ENCODE measurements around the gene MAP2K5. TPM values are rescaled to one million over a fixed set of nuclear protein-coding genes. Genes with fewer than 3 reads are reported as not detected.

Gene MAP2K5
- total RNA-seq, 2 experiments from 2014 or later, result 16.9 to 17.4 TPM

DNA sequence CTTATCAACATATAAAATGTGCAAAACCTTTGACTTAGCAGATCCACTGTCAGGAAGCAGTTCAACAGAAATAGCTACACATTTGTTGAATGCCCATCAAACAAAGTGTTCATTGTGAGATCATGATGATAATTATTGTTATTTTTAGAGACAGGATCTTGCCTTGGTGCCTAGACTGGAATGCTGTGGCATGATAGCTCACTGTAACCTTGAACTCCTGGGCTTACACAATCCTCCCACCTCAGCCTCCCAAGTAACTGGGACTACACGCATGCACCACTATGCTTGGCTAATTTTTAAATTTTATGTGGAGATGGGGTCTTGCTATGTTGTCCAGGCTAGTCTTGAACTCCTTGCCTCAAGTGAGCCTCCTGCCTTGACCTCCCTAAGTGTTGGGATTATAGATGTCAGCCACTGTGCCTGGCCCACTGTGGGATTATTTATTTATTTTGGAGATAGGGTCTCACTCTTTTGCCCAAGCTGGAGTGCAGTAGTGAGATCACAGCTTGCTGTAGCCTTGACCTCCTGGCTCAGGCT lies 8.8 kb downstream of the MAP2K5 start:
- POLR2A ChIA-PET, result no interaction called here
- CTCF ChIA-PET, result no interaction called here
- Mint-ChIP-seq H3K27me3 (no peaks in the 10 kb centered on the region), H3K9me3 (no peaks in the 10 kb centered on the region), H3K4me1 (no peaks in the 10 kb centered on the region), H3K4me3 (no peak overlapping the region), H3K27ac (no peak overlapping the region), H3K36me3 (ENCODE audit: low read depth) (peaks cover 15% of the 10 kb centered on the region)
- DNase-seq, result no peak

DNA sequence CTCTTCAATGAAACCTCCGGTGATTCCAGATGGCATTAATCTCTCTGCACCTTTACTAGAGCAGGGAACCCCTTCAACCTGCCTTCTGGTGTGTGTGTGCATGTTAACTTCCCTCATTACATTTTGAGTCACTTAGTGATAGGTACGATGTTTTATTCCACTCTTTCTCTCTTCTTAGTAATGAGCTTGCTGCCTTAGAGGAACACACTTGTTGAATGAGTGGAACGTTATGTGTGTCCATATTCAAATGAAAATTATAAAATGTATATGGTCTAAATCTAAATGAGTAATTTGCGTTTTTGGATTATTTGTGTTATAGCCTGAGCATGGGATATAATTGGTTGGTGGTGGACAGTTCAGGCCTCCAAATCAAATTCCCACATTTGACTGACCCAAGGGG lies 12.1 kb downstream of the MAP2K5 start:
- Mint-ChIP-seq H3K27ac (no peak overlapping the region), H3K4me1 (peaks cover 3% of the 10 kb centered on the region), H3K36me3 (ENCODE audit: low read depth) (peaks cover 36% of the 10 kb centered on the region), H3K9me3 (peaks cover 8% of the 10 kb centered on the region), H3K27me3 (no peaks in the 10 kb centered on the region), H3K4me3 (no peak overlapping the region)
- CTCF ChIA-PET, result no interaction called here
- DNase-seq, result no peak
- POLR2A ChIA-PET, result interaction anchor here (0.7 kb wide), 1 partner anchor 10 kb away, joined by 3 read pairs; no protein-coding TSS in a partner anchor

DNA sequence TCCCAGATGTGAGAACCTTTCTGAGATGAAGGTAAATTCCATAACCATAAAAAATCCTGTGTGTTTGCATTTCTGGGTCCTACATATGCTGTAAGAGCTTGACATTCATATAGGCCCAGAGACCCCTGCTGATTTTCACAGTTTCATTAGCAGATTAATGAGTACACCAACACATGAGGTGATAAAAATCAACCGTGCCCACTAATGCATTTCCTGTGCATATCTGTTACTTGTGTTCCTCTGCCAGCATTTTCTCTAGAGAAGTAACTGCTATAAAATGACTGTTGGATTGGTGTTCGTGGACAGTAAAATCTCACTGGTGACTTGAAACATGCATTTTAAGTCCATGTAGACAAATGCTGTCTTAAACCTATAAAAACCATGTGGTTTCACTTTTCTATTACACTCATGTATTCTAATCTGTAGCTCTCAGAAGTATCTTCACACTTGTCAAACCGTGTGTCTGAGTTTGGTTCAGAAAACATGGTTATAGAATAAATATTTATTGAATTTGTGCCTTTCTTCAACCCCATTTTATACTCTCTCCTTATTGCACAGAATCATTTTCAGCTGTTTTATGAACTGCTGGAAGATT lies 14.6 kb downstream of the MAP2K5 start:
- ChIA-PET POLR2A (no interaction called here), CTCF (interaction anchor here (0.7 kb wide), 2 partner anchors 28 to 273 kb away, joined by 3 read pairs; no protein-coding TSS in a partner anchor)
- no peak overlapping the region for H3K4me3 Mint-ChIP-seq
- H3K27ac Mint-ChIP-seq, result no peak overlapping the region
- peaks cover 3% of the 10 kb centered on the region for H3K4me1 Mint-ChIP-seq
- no peaks in the 10 kb centered on the region for H3K27me3 Mint-ChIP-seq
- peaks cover 38% of the 10 kb centered on the region for H3K36me3 Mint-ChIP-seq (ENCODE audit: low read depth)
- peaks cover 8% of the 10 kb centered on the region for H3K9me3 Mint-ChIP-seq
- no peak for DNase-seq

DNA sequence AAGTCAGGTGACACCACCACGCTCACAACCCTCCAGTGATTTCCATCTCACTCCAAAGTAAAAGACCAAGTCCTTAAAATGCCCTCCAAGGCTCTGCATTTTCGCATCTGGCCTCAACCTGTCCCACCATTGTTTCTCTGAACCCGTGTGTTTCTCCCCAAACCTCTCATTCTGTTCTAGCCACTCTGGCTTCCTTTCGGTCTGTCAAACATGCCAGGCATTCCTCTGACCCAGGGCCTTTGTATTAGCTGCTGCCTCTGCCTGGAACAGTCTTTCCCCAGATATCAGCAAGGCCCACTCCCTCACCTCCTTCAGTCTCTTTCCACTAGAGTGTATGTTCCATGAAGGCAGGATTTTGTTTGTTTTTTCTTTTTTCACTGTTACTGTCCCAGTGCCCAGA lies 16.0 kb downstream of the MAP2K5 start:
- CTCF ChIA-PET, result no interaction called here
- Mint-ChIP-seq H3K27me3 (no peaks in the 10 kb centered on the region), H3K9me3 (peaks cover 8% of the 10 kb centered on the region), H3K27ac (no peak overlapping the region), H3K36me3 (ENCODE audit: low read depth) (peaks cover 38% of the 10 kb centered on the region), H3K4me1 (peaks cover 3% of the 10 kb centered on the region), H3K4me3 (no peak overlapping the region)
- POLR2A ChIA-PET, result no interaction called here
- no peak for DNase-seq

DNA sequence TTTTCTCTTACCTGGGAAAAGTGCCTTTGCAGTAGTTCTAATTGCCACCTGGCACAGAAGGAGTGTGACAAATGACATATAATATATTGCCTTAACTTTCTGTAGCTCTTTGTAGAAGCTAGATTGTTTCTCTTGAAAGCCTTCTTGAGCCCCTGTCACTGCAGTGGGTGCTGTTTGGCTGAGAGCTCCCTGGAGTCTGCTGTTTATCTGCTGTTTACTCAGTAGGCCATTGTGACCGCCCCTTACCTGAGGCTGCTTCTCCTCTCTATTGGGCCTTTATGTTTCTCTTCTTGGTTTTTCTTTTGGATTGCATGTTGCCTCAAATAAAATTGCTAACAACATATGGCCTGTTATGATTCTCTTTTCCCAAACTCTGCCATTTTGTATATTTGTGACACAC lies 16.7 kb downstream of the MAP2K5 start:
- POLR2A ChIA-PET, result no interaction called here
- Mint-ChIP-seq H3K27ac (no peak overlapping the region), H3K4me3 (no peak overlapping the region), H3K9me3 (peaks cover 8% of the 10 kb centered on the region), H3K27me3 (no peaks in the 10 kb centered on the region), H3K36me3 (ENCODE audit: low read depth) (peaks cover 38% of the 10 kb centered on the region), H3K4me1 (peaks cover 4% of the 10 kb centered on the region)
- no peak for DNase-seq
- CTCF ChIA-PET, result no interaction called here

DNA sequence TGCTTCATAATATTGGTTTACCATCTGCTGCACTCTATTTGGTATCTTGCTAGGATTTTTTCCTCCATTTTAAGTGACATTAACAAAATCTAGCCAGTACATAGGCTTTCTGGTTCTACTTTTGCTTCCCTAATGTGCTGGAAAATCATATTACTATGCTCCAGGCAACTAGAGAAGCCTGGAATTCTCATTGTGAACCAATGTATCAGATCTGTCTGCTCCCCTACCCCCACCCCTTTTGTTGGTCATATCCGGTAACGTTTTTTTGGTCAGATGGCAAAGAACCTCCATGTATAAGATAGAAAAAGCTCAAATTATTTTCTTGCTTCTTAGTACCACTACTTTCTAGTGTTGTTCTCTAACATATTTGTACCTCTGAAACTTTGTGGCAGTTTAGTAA lies 17.1 kb downstream of the MAP2K5 start:
- ChIA-PET CTCF (no interaction called here), POLR2A (no interaction called here)
- Mint-ChIP-seq H3K4me3 (no peak overlapping the region), H3K4me1 (peaks cover 8% of the 10 kb centered on the region), H3K36me3 (ENCODE audit: low read depth) (peaks cover 38% of the 10 kb centered on the region), H3K9me3 (peaks cover 8% of the 10 kb centered on the region), H3K27ac (no peak overlapping the region), H3K27me3 (no peaks in the 10 kb centered on the region)
- no peak for DNase-seq

DNA sequence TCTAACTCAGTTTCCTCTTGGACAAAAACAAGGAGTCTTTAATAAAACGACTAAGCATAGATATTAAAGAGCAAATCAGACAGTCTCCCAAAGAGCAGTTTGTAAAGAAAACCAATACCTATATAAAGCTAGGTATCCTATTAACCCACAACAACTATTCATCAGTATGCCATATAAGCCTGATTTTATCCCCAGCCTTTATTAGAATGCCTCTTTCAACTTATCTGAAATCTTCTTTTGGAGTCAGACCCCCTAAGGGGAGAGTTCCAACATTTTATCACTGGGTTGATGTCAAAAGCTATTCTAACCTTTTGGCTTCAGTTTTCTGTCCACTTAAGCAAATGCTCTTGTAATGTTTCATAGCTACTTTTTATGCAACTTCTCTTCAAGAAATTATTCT lies 17.8 kb downstream of the MAP2K5 start:
- Mint-ChIP-seq H3K4me1 (peaks cover 14% of the 10 kb centered on the region), H3K27me3 (no peaks in the 10 kb centered on the region), H3K4me3 (no peak overlapping the region), H3K9me3 (peaks cover 8% of the 10 kb centered on the region), H3K27ac (no peak overlapping the region), H3K36me3 (ENCODE audit: low read depth) (peaks cover 36% of the 10 kb centered on the region)
- DNase-seq, result no peak
- ChIA-PET POLR2A (interaction anchor here (1.0 kb wide), 1 partner anchor 17 kb away, joined by 3 read pairs; no protein-coding TSS in a partner anchor), CTCF (interaction anchor here (0.7 kb wide), 1 partner anchor 281 kb away, joined by 3 read pairs; no protein-coding TSS in a partner anchor)

DNA sequence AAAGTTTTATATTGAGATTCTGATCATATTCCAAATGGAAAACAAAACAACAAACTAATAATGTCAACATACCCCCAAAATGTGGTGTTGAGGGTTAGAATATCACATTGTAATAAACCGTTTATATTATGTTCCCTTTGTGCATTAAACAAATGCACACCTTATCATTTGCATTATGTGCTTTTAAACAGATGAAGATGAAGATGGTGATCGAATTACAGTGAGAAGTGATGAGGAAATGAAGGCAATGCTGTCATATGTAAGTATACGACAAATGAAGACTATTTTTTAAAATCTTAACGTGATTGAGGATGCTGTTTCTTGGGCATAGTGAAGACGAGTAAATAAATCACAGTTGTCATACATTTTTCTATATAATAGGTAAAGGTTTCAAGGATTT lies 20.6 kb downstream of the MAP2K5 start:
- H3K36me3 Mint-ChIP-seq (ENCODE audit: low read depth), result peaks cover 24% of the 10 kb centered on the region

DNA sequence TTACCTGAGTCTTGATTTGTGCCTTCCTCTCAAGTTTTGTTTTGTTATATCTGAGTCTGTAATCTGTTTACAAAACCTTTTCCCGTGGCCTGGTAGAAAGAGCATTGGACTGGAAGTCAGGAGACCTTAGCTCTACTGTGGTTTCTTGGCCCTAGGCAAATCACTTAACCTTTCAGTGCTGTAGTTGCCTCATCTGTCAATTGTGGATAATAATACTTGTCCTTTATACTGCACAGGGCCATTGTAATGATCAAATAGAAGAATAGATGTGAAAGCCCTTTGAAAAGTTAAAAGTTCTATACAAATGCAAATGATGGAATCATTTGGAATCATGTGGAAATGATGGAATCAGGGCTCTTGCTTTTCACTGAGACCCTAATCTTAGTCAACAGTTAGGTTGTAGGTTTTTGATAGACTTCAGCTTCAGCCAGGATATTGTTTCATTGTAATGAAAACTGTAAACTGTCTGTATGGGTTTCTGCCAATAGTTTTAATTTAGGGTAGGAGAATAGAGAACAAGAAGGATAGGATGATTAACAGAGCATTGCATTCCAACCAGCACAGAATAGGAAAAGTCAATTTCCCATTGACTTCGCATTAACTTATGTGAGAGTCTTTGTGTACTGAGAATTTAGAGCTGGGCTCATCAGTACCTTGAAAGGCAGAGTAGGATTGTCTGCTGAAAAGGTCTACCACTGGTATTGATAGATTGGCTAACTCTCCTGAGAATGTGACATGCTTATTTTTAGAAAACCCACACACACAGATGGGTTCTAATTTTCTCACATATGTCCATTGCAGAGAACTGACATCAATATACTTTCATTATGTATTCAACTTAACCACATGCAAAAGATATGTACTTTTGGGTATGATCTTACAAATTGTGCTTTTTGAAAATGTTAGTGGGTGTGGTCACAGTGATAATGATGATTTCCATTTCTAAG lies 21.8 kb downstream of the MAP2K5 start:
- no peak overlapping the region for H3K27ac Mint-ChIP-seq
- DNase-seq, result no peak
- peaks cover 11% of the 10 kb centered on the region for H3K4me1 Mint-ChIP-seq
- peaks cover 12% of the 10 kb centered on the region for H3K36me3 Mint-ChIP-seq (ENCODE audit: low read depth)
- H3K27me3 Mint-ChIP-seq, result no peaks in the 10 kb centered on the region
- CTCF ChIA-PET, result no interaction called here
- H3K4me3 Mint-ChIP-seq, result no peak overlapping the region
- POLR2A ChIA-PET, result interaction anchor here (0.7 kb wide), 1 partner anchor 9 kb away, joined by 3 read pairs; no protein-coding TSS in a partner anchor
- H3K9me3 Mint-ChIP-seq, result no peaks in the 10 kb centered on the region

More for the DNA sequence above, 20.6 kb downstream of the MAP2K5 start:
- ChIA-PET CTCF (no interaction called here), POLR2A (no interaction called here)
- no peak overlapping the region for H3K4me3 Mint-ChIP-seq
- peaks cover 6% of the 10 kb centered on the region for H3K9me3 Mint-ChIP-seq
- H3K27me3 Mint-ChIP-seq, result no peaks in the 10 kb centered on the region
- H3K4me1 Mint-ChIP-seq, result peaks cover 11% of the 10 kb centered on the region
- no peak overlapping the region for H3K27ac Mint-ChIP-seq
- no peak for DNase-seq

DNA sequence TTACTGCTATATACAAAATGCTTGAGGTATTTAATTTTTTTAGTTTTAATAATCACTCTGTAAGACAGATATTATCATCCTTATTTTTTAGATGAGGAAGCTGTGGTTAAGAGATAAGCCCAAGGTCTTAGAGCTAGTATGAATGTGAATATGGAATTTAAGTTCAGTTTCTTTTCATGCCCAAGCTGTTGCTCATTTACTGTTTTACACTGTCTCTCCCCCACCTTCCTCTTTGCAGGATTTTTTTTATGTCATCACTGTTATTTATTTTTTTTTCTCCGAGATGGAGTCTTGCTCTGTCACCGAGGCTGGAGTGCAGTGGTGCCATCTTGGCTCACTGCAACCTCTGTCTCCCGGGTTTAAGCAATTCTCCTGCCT lies 22.5 kb downstream of the MAP2K5 start:
- peaks cover 11% of the 10 kb centered on the region for H3K4me1 Mint-ChIP-seq
- ChIA-PET CTCF (no interaction called here), POLR2A (interaction anchor here (0.7 kb wide), 1 partner anchor 10 kb away, joined by 3 read pairs; no protein-coding TSS in a partner anchor)
- H3K4me3 Mint-ChIP-seq, result no peak overlapping the region
- H3K36me3 Mint-ChIP-seq (ENCODE audit: low read depth), result peaks cover 7% of the 10 kb centered on the region
- H3K27me3 Mint-ChIP-seq, result no peaks in the 10 kb centered on the region
- no peak overlapping the region for H3K27ac Mint-ChIP-seq
- no peak for DNase-seq
- no peaks in the 10 kb centered on the region for H3K9me3 Mint-ChIP-seq

DNA sequence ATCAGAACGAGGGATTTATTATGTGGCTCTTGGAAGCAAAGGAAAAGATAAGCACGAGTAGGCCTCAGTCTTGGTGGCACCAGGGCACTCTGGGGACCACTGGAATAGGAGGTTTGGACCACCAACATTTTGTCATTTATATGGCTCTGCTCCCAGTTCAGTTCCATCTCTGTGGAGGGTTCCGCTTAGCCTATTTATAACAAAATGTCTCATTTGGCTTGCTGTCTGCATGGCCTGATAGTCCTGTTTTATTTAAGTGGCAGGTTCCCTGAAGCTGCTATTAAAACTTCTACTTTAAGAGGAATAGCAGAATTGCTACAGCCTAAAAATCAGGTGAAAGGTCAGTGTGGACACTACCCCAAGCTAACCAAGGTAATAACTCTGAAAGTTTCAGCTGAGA lies 27.2 kb downstream of the MAP2K5 start:
- H3K36me3 Mint-ChIP-seq (ENCODE audit: low read depth), result peaks cover 4% of the 10 kb centered on the region
- no peak for DNase-seq
- ChIA-PET POLR2A (no interaction called here), CTCF (no interaction called here)
- H3K27me3 Mint-ChIP-seq, result no peaks in the 10 kb centered on the region
- no peak overlapping the region for H3K27ac Mint-ChIP-seq
- H3K4me1 Mint-ChIP-seq, result peaks cover 5% of the 10 kb centered on the region
- H3K9me3 Mint-ChIP-seq, result no peaks in the 10 kb centered on the region
- H3K4me3 Mint-ChIP-seq, result no peak overlapping the region

DNA sequence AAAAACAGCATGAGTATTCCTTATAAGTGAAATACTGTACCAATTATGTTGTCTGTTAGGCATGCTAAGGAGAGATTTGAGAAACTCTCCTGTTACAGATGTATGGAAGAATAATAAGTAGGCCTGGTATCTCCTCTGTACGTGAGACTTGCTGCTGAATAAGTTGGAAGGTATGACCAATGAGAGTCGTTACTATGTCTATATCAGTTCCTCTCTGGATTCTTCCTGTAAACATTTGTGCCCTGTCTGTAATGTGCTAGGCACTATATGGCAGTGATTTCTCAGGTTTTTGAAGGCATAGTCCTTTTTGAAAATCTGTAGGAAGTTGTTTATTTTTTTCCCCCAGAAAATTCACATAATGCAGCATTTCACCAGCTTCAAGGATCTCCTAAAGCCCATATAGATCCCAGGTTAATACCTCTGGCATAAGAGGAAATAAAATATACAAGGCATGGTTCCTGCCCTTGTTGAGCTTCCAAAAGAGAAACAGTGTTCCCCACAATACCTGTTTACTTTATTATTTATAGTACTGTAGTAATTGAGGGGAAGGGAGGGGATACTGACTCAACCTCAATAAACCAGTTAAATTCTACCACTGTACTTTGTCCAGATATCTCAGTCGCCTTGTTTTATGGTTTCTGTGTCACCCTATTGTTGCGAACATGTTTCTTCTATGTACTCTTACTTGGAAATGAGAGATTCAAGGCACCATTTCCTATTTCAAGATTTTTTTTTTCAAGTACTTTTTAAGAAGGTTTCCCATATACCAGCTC lies 28.6 kb downstream of the MAP2K5 start:
- POLR2A ChIA-PET, result no interaction called here

More for the DNA sequence above, 28.6 kb downstream of the MAP2K5 start:
- DNase-seq, result no peak
- Mint-ChIP-seq H3K36me3 (ENCODE audit: low read depth) (no peaks in the 10 kb centered on the region), H3K9me3 (no peaks in the 10 kb centered on the region), H3K27me3 (no peaks in the 10 kb centered on the region), H3K27ac (no peak overlapping the region), H3K4me1 (no peaks in the 10 kb centered on the region), H3K4me3 (no peak overlapping the region)
- CTCF ChIA-PET, result no interaction called here

Data from activated CD4-positive, alpha-beta memory T cell treated with anti-CD3 and anti-CD28 coated beads, Interleukin-2, amount 10 ng/mL, durations not matched to agents 7 days and 5 days (primary cell).